Hepatocyte (in vitro differentiated cells): Measurements from ENCODE around the gene DIPK1B.

Experiments
- EZH2 ChIP-seq: fragments of 200-600 bp; sonication (generic); IDR thresholded peaks from 2 replicates; pipeline ENCODE4 v1.6.1; 2016; ENCODE audit warnings: antibody characterized with exemption, mild to moderate bottlenecking, borderline replicate concordance
- EZH2phosphoT487 ChIP-seq: fragments of 200-600 bp; sonication (generic); IDR thresholded peaks from one replicate; pipeline ENCODE4 v1.6.1; 2018; ENCODE audit warnings: antibody characterized with exemption, mild to moderate bottlenecking, low read depth, moderate library complexity; ENCODE audit not compliant: unreplicated experiment, severe bottlenecking
- TF ChIP-seq, protein P1 (sequence below): fragments of 200-600 bp; sonication (generic); IDR thresholded peaks from 2 replicates; pipeline ENCODE4 v1.5.1; 2016; ENCODE audit warnings: antibody characterized with exemption, mild to moderate bottlenecking; ENCODE audit not compliant: poor library complexity

DNA sequence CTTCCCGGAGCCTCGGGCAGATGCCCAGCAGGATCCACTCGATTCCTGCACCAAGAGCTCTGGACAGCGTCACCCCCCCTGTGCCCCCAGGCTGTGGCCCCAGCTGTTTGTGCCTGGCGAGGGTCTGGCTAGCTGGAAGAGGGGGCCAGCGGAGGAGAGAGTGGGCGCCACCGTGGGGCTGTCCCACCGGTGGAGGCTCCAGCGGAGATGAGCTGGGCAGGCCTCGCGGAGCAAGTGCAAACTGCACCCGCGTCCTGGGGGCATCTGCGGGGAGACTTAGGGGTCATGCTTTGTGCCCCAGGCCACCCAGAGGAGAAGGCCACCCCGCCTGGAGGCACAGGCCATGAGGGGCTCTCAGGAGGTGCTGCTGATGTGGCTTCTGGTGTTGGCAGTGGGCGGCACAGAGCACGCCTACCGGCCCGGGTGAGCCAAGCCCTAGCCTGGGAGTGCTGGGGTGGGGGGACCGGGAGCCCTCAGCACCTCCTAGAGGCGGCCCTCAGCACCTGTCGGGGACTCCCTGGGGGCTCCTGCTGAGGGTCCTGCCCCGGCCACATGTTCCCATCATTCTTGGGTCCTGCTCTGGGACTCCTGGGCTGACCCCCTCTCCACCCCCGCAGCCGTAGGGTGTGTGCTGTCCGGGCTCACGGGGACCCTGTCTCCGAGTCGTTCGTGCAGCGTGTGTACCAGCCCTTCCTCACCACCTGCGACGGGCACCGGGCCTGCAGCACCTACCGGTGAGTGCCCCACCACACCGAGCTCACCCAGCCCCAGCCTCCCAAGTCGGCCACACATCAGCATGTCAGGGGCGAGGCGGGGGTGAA, 44.2 kb upstream of the DIPK1B start:
- TF ChIP-seq, protein P1, sequence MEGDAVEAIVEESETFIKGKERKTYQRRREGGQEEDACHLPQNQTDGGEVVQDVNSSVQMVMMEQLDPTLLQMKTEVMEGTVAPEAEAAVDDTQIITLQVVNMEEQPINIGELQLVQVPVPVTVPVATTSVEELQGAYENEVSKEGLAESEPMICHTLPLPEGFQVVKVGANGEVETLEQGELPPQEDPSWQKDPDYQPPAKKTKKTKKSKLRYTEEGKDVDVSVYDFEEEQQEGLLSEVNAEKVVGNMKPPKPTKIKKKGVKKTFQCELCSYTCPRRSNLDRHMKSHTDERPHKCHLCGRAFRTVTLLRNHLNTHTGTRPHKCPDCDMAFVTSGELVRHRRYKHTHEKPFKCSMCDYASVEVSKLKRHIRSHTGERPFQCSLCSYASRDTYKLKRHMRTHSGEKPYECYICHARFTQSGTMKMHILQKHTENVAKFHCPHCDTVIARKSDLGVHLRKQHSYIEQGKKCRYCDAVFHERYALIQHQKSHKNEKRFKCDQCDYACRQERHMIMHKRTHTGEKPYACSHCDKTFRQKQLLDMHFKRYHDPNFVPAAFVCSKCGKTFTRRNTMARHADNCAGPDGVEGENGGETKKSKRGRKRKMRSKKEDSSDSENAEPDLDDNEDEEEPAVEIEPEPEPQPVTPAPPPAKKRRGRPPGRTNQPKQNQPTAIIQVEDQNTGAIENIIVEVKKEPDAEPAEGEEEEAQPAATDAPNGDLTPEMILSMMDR = no peak
- no peak for TF ChIP-seq EZH2
- TF ChIP-seq EZH2phosphoT487 = no peak
